HFF-Myc (cell line): ENCODE data around the gene SERINC2.

Experiments used
- DNase-seq: peaks from one replicate; pipeline ENCODE4 v3.0.0-alpha.2; 2011; ENCODE audit warnings: low read depth; ENCODE audit errors: extremely low read depth
- H3K4me3 ChIP-seq: replicated peaks from 2 replicates; pipeline ENCODE4 v1.5.1; 2011; ENCODE audit warnings: low read depth, mild to moderate bottlenecking, control low read depth, low read length
- CTCF ChIP-seq: IDR thresholded peaks from 2 replicates; pipeline ENCODE4 v1.5.1; 2012; ENCODE audit warnings: mild to moderate bottlenecking, low read depth, low read length, control low read depth; ENCODE audit errors: missing control alignments

SERINC2 gene

GRCh38 chr1:31433396-31433930 lies 20.4 kb downstream of the SERINC2 start:
- TF ChIP-seq CTCF = no peak
- DNase-seq = no peak
- no peak overlapping the region for H3K4me3 ChIP-seq

GRCh38 chr1:31434101-31434871 lies 21.3 kb downstream of the SERINC2 start:
- TF ChIP-seq CTCF = no peak
- no peak overlapping the region for H3K4me3 ChIP-seq
- no peak for DNase-seq

DNA sequence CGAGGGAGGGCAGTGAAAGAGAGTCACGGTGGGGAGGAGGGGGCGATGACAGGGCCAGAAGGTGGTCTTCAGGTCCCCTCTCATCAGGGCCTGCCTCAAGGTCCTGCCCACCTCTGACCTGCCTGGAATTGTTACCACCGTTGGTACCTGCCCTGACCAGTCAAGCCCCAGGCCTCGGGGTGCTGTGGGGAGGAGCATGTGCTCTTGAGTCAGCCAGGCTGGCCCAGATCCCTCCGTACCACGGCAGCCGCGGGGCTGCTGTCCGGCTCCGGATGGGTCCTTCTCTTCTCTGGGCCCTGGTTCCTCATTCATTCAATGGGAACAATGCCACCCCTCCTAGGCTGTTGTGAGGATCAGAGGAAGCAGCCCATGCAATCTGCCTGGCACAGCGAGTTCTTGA lies 22.0 kb downstream of the SERINC2 start:
- no peak for TF ChIP-seq CTCF
- no peak overlapping the region for H3K4me3 ChIP-seq
- no peak for DNase-seq

DNA sequence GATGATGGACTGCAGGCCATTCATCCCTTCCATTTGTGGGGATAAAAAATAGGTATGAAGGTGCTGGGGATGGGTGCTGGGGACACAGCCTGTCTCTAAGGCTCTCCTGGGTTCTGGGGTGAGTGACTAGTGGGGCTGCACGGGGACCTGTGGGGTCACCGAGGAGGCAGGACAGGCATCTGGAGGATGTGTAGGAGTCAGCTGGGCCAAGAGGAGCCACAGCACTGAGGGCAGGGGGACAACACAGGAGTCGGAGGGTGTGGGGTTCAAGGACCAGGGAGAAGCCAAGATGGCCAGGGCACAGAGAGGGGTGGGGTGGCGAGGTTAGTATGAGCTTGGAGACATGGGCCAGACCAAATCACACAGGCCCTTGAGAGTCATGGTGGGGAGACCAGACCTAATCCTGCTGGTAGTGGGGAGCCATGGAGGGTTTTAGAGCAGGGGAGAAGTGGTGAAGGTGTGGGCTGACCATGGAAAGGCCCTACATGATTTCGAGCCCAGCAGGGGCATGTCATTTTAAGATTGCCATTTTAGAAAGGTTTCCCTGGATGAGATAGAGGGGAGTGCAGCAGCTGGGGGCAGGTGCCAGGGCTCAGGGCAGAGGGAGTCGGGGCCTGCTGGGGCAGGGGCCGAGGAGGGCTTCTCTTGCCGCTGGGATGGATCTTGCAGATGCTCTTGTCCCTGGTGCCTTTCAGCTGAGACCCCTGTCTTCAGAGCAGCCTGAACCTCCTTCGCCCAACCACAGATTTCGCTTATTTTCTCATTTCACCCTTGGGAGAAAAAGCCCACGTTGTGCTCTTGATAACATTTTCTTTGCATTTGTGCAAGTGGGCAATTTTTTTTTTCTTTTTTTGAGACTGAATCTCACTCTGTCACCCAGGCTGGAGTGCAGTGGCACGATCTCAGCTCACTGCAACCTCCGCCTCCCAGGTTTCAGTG lies 22.7 kb downstream of the SERINC2 start:
- TF ChIP-seq CTCF = no peak
- DNase-seq = no peak
- no peak overlapping the region for H3K4me3 ChIP-seq

DNA sequence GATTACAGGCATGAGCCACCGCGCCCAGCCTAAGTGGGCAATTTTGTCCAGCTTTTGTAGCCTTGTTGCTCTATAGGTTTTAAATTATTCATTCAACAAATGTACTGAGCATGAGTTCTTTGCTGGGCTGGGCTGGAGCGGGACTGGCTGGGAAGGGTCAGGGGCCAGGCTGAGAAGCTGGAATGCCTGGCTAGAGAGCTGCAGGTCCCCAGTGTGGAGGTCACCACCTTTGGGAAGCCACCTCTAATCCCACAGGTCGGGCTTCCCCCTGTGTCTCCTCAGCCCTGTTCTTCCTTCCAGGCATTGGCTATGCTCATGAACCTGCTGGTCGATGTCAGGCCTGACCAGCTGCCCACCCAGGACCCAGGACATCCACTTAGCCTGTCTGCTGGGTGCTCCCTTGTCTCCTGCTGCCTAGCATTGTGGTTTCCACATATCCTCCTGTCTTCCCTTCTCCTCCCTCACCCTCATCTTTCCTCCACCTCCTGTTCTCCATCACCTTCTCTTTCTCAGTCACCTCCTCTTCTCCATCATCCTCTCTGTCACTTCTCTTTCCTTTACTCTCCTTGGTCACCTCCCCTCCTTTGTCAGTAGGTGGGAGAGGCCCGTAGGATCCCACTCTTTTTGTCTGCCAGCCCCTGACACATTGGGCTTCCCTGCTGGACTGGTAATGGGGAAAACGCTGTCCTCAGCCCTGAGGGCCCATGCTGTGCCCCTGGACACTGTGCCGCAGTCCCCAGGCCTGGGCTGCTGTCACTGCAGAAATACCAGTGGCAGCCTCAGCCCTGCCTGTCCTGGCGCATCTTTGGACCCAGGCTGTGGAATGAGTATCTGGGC lies 23.8 kb downstream of the SERINC2 start:
- no peak overlapping the region for H3K4me3 ChIP-seq
- DNase-seq = no peak
- TF ChIP-seq CTCF = no peak

DNA sequence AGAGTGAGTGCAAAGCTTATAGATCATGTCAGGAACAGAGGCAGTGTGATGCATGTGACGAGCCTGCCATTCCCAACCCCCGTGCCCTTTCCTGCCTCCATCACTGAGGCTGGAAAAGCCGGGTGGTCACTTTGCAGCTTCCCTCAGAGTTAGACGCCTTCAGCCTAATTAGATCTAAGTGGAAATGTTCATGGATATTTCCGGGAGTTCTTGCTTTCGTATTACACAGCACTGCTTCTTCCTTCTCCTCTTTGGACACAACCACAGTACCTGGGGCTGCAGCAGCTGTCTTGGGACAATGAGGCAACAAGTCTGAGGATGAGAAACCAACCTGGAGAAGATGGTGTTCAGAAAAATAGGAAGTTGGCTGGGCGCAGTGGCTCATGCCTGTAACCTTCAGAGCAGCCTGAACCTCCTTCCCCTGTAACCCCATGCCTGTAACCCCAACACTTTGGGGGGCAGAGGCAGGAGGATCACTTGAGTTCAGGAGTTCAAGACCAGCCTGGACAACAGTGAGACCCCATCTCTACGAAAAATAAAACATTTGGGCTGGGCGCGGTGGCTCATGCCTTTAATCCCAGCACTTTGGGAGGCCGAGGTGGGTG lies 24.5 kb downstream of the SERINC2 start:
- no peak overlapping the region for H3K4me3 ChIP-seq
- no peak for TF ChIP-seq CTCF
- no peak for DNase-seq
